Brain microvascular endothelial cell (primary cell): Measurements from ENCODE around the gene TMEM171.

ENCODE experiments used
- DNase-seq: peaks from one replicate; pipeline ENCODE4 v3.0.0-alpha.2; 2020
- H3K27ac ChIP-seq: fragments of 250-450 bp; sonication (Bioruptor Pico); 2 replicates; pipeline ENCODE4 v1.5.1; 2020; ENCODE audit warnings: mild to moderate bottlenecking, moderate library complexity
- H3K27me3 ChIP-seq: fragments of 250-450 bp; sonication (Bioruptor Pico); replicated peaks from 2 replicates; pipeline ENCODE4 v1.5.1; 2020; ENCODE audit warnings: mild to moderate bottlenecking
- H3K36me3 ChIP-seq: fragments of 250-450 bp; sonication (Bioruptor Pico); replicated peaks from 2 replicates; pipeline ENCODE4 v1.5.1; 2020; ENCODE audit warnings: mild to moderate bottlenecking
- H3K4me3 ChIP-seq: 2 replicates; pipeline ENCODE4 v1.5.1; 2011; ENCODE audit warnings: low read depth, mild to moderate bottlenecking, control low read depth, low read length, moderate library complexity
- in situ Hi-C: cut with HindIII; loops from 2 replicates; pipeline ENCODE4 v1.10.0; 2017; ENCODE audit warnings: low sequenced_read_pairs, low pct_ligation_motif_present
- TF ChIP-seq, protein P1 (sequence below): IDR thresholded peaks from 2 replicates; pipeline ENCODE4 v1.5.1; 2011; ENCODE audit warnings: low read depth, mild to moderate bottlenecking, moderate library complexity, low read length, control low read depth, inconsistent platforms; ENCODE audit errors: missing control alignments

The TMEM171 gene

DNA sequence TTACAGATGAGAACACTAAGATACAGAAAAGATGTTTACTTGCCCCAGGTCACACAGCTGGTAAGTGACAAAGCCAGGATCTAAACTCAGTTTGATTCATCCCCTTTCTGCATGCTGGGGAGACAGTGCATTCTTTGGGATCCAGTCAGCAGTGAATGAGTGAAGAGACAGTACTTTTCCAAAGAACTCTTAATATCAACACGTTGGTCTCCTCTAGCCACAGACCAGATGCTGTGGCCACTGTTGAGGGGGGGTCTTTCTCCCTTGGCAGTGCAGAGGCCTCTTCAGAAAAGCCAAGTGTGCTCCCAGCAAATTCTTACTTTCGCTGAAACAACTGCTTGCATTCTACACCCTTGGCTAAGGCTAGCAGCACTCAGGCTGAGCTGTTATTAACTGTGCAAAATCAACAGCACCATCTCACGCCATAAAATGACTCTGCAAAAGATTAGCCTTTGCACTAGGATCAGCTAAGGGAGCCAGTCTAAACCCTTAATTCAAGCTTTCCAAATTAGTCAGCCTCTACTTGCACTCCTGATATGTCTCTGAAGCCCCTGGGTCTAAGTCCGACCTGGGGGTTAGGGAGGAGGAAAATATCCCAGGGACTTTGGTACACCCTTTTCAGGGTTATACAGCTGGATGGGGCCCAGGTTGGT is 4.8 kb upstream of the TMEM171 start:
- H3K27ac ChIP-seq: peak overlapping the region; percentile 93
- no peaks in the 10 kb centered on the region for H3K36me3 ChIP-seq
- H3K27me3 ChIP-seq: no peaks in the 10 kb centered on the region
- TF ChIP-seq, protein P1, sequence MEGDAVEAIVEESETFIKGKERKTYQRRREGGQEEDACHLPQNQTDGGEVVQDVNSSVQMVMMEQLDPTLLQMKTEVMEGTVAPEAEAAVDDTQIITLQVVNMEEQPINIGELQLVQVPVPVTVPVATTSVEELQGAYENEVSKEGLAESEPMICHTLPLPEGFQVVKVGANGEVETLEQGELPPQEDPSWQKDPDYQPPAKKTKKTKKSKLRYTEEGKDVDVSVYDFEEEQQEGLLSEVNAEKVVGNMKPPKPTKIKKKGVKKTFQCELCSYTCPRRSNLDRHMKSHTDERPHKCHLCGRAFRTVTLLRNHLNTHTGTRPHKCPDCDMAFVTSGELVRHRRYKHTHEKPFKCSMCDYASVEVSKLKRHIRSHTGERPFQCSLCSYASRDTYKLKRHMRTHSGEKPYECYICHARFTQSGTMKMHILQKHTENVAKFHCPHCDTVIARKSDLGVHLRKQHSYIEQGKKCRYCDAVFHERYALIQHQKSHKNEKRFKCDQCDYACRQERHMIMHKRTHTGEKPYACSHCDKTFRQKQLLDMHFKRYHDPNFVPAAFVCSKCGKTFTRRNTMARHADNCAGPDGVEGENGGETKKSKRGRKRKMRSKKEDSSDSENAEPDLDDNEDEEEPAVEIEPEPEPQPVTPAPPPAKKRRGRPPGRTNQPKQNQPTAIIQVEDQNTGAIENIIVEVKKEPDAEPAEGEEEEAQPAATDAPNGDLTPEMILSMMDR: no peak
- in situ Hi-C loops: no loop called here
- no peak overlapping the region for H3K4me3 ChIP-seq
- peak; percentile 93 for DNase-seq

DNA sequence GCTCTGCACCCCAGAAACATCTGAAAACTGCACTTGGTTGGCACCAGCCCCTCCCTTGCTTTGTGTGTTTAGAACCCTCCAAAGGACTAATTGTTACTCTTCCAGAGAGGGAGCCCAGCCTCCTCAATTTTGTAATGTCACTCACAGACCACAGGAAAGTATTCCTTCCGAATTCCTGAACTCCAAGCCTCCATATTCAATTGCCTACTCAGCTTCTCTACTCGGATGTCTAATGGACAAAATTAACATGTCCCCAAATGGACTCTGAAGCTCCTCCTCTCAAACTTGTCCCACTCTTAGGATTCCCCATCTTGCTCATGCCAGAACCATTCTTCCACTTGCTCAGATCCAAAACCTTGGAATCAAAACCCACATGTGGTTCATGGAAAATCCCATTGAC is 3.9 kb upstream of the TMEM171 start:
- H3K36me3 ChIP-seq: no peaks in the 10 kb centered on the region
- H3K27me3 ChIP-seq: no peaks in the 10 kb centered on the region
- TF ChIP-seq, protein P1: no peak
- H3K4me3 ChIP-seq: no peak overlapping the region
- peak overlapping the region; percentile 93 for H3K27ac ChIP-seq
- no peak for DNase-seq
- in situ Hi-C loops: no loop called here

DNA sequence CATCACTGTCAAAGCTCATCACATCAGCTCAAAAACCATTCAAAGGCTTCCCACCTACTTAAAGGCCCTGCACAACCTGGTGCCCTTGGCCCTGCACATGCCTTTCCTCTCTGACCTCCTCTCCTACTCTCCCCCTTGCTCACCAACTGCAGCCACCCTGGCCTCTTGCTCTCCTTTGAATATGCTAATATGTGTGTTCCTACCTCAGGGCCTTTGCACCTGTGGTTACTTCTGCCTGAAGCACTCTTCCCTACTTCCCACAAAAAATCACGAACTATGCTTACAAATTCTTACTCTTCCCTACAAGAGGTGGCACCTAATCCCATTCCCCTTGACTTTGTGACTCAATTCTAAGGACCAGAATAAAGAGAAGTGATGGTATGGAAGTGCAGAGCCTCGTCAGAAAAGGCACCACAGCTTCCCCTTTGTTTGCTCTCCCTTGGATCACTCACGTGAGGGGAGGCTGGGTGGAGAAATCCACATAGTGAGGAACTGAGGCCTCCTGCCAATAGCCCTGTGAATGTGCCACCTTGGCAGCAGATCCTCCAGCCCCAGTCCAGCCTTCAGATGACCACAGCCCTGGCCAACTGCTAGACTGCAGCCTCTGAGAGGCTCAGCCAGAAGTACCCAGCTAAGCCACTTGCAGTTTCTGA is 3.2 kb upstream of the TMEM171 start:
- Histone ChIP-seq H3K27me3 (no peaks in the 10 kb centered on the region), H3K27ac (no peak overlapping the region), H3K4me3 (no peak overlapping the region), H3K36me3 (no peaks in the 10 kb centered on the region)
- in situ Hi-C loops: no loop called here
- TF ChIP-seq, protein P1: no peak
- no peak for DNase-seq

DNA sequence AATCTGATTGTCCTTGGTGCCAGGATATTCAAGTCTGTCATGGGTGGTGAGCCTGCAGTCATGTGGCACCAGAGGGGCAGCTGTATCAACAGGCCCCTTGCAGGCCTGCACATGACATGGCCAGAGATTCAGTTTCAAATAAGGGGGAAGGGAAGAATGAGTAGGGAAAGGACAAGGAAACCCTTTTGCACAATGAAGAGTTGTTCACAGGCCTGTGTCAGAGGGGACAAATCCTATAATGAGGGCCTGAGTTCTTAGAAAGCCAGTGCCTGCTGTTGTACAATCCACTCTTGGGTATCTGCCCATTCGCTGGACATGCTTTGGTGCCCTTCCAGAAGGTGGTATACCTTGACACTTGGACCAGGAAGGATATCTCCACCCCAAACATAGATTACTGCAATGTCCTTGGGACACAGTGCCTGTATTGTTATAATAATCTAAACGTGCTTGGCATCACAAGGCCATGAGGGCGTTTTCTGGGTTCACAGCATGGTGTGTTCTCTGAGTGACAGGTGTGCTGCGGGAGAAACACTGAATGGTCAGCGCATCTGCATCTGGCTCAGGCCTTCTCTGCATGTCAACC is 1.9 kb upstream of the TMEM171 start:
- TF ChIP-seq, protein P1: no peak
- Histone ChIP-seq H3K4me3 (no peak overlapping the region), H3K27ac (no peak overlapping the region), H3K27me3 (no peaks in the 10 kb centered on the region), H3K36me3 (peaks cover 2% of the 10 kb centered on the region)
- DNase-seq: no peak
- in situ Hi-C loops: no loop called here

DNA sequence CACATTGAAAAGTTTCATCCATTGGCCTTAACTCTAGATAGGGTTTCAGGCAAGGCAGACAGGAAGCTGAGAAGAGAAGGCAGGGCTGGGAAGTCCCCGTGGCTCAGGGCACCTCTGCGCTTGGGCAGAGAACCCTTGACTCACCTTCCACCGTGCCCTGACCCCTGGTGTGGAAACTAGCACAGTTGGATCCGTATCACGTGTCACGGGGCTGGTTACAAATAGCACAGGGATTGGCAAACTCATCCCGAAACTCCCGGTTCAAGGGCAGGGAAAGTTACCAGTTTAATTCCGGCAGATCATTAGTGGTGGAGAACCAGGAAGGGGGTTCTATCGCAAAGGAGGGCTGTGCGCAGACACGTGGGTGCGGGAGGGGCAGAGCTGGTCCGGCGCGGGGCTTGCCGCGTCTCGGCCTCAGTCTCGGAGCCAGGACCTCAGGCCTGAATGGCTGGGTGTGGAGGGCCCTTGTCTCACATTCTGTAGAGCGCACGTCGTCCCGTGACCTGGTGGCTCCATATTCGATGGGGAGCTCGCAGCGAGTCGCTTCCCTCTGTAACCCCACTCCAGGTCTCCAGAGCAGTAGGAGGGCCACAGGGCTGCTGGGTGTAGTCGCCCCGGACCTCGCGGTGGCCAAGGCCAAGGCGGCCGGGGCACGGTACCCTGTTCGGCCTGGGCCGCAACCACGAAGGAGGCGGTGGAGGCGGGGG is 771 bp upstream of the TMEM171 start:
- Histone ChIP-seq H3K36me3 (peaks cover 12% of the 10 kb centered on the region), H3K27me3 (no peaks in the 10 kb centered on the region), H3K27ac (no peak overlapping the region), H3K4me3 (peak overlapping the region; percentile 79)
- in situ Hi-C loops: no loop called here
- TF ChIP-seq, protein P1: no peak
- DNase-seq: no peak
